ENCODE measurements around the gene RELL2.

- TF ChIP-seq POLR2A (IDR thresholded peaks at IDR 0.05), result no peak
- TF ChIP-seq CTCF (IDR thresholded peaks at IDR 0.05), result no peak
Measured at GRCh38 chr5:141669520-141669919, 32.7 kb downstream of the RELL2 start.
